Transverse colon (tissue), 4 donors: ENCODE measurements around the gene DNAJC11. TPM values are rescaled to one million over a fixed set of nuclear protein-coding genes. Genes with fewer than 3 reads are reported as not detected.
A peak's percentile ranks its signal among the peaks of the same experiment; 100 is the strongest.

Experiments
- DNase-seq: peaks from one replicate; pipeline ENCODE4 v3.0.0-alpha.2; 2019
- H3K27ac ChIP-seq, 4 donors: fragments of 200-600 bp; sonication (generic); 2 replicates each; pipeline ENCODE4 v1.5.1; 2016 to 2018; ENCODE audit warnings: inconsistent platforms in 4 of 4
- H3K27me3 ChIP-seq: fragments of 200-600 bp; sonication (generic); 2 replicates; pipeline ENCODE4 v1.5.1; 2017; ENCODE audit warnings: inconsistent platforms
- H3K36me3 ChIP-seq, 4 donors: fragments of 200-600 bp; sonication (generic); 2 replicates each; pipeline ENCODE4 v1.5.1; 2017 to 2019; ENCODE audit warnings: inconsistent platforms in 4 of 4
- H3K4me1 ChIP-seq, 4 donors: fragments of 200-600 bp; sonication (generic); 2 replicates each; pipeline ENCODE4 v1.5.1; 2017 to 2020; ENCODE audit warnings: inconsistent platforms in 4 of 4
- H3K4me3 ChIP-seq, 4 donors: fragments of 200-600 bp; sonication (generic); 1 replicate in 1 of 4; 2 replicates in 3 of 4; pipeline versions ENCODE4 v1.5.1 to v1.6.1; 2017 to 2019; ENCODE audit warnings: inconsistent platforms in 4 of 4
- H3K9me3 ChIP-seq, 2 donors: fragments of 200-600 bp; sonication (generic); 2 replicates each; pipeline ENCODE4 v1.5.1; 2017 to 2019; ENCODE audit warnings: inconsistent platforms in 2 of 2
- CTCF ChIP-seq, 5 experiments: fragments of 200-600 bp in 3 of 5; fragments of 450-650 bp in 2 of 5; sonication (generic) in 3 of 5; IDR thresholded peaks; 1 replicate in 2 of 5; 2 replicates in 3 of 5; pipeline ENCODE4 v1.5.1; 2016 to 2017; ENCODE audit warnings: antibody characterized with exemption in 5 of 5, inconsistent platforms in 3 of 5, mild to moderate bottlenecking in 2 of 5, moderate library complexity in 1 of 5
- EP300 ChIP-seq: sonication (generic); formaldehyde crosslinking; IDR thresholded peaks from one replicate; pipeline ENCODE4 v1.6.1; 2017; ENCODE audit warnings: antibody characterized with exemption, low read depth
- POLR2A ChIP-seq: fragments of 450-650 bp; IDR thresholded peaks from one replicate; pipeline ENCODE4 v1.6.1; 2016; ENCODE audit warnings: antibody characterized with exemption, mild to moderate bottlenecking, moderate library complexity
- POLR2AphosphoS5 ChIP-seq, 3 donors: sonication (generic); formaldehyde crosslinking; IDR thresholded peaks; one replicate each; pipeline ENCODE4 v1.6.1; 2016; ENCODE audit warnings: antibody characterized with exemption in 3 of 3
- WGBS, 2 donors: methylation state at CpG; one replicate each; pipeline ENCODE4 v1.1.5; 2018; ENCODE audit warnings: low coverage in 1 of 2; 5-methylcytosine and 5-hydroxymethylcytosine counted together
- in situ Hi-C, 4 donors: fragments of 200-750 bp; cut with MboI; loops; one replicate each; pipeline versions ENCODE4 v1.15.0 to v1.15.1; 2017; ENCODE audit warnings: low sequenced_read_pairs in 3 of 4, low pct_ligation_motif_present in 1 of 4, low pct_unique_long_range_greater_than_20kb in 1 of 4
- intact Hi-C: fragments of 100-400 bp; cut with DNase I; formaldehyde crosslinking; loops from one replicate; pipeline ENCODE4 v1.15.1; 2023; ENCODE audit warnings: low total_unique reads
- total RNA-seq, 4 donors: library from RNA; depleted of rRNA; stranded (reverse); fragments of >200 nt; gene quantifications; one replicate each; pipeline ENCODE4 v1.1.0, GENCODE V29; 2016

DNAJC11 gene
- 10 to 100 TPM; 62.1 to 80.0 (median 70.9) TPM for total RNA-seq

- peak within 1 kb of the TSS; percentile 81 to 99 (median 96) for H3K4me3 ChIP-seq
- peak within 1 kb of the TSS; percentile 85 to 96 (median 92) for H3K27ac ChIP-seq
- H3K27me3 ChIP-seq = no peaks in the 10 kb centered on the region
- DNase-seq = peak; percentile 91
- no peaks in the 10 kb centered on the region for H3K9me3 ChIP-seq
- 1% methylated on average over 35 of the region's 80 CpGs; no CpG with 5 or more reads in 1 of the 2 donors for WGBS, 2 donors
- in situ Hi-C loops (loop anchor here (25.0 kb wide), 2 partner anchors 511 to 936 kb away; no protein-coding TSS in a partner anchor), intact Hi-C loops (no loop called here)
- H3K4me1 ChIP-seq = peaks cover 3 to 47% (median 25%) of the 10 kb centered on the region in 4 donors
- no peak for TF ChIP-seq EP300
- peak; percentile 63 to 75 (median 67) for TF ChIP-seq POLR2AphosphoS5 (IDR thresholded peaks at IDR 0.05)
- TF ChIP-seq POLR2A = peak; percentile 30
- TF ChIP-seq CTCF (IDR thresholded peaks at IDR 0.05) = peak; percentile 45 to 90 (median 76)
- no peaks in the 10 kb centered on the region for H3K36me3 ChIP-seq
Observed at GRCh38 chr1:6701437-6702153, at the start of gene DNAJC11. Gene DNAJC11 (minus strand): TSS chr1:6701816. CDS start chr1:6701800, 16 bp downstream.

DNA sequence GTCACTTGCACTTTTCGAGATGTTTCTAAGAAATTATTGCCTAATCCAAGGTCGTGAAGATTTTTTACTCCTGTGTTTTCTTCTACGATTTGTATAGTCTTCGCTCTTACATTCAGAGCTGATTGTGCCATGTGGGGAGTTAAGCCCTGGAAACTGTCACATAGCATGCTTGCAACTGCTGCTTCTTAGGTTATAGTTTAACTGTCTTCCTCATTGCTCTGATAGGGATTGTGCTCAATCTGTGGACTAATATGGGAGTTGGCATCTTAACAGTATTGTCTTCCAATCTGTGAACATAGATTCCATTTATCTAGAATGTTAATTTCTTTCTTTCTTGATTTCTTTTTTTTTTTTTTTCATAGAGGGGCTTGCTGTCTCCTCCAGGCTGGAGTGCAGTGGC lies 48.9 kb upstream of the DNAJC11 start:
- no peak overlapping the region for H3K4me3 ChIP-seq
- 60 to 66% methylated on average over 4 of the region's 4 CpGs for WGBS, 2 donors
- no peak for DNase-seq
- no peaks in the 10 kb centered on the region for H3K36me3 ChIP-seq
- peaks cover 0 to 23% (median 5%) of the 10 kb centered on the region in 4 donors for H3K4me1 ChIP-seq
- intact Hi-C loops = no loop called here
- TF ChIP-seq POLR2A (no peak), EP300 (no peak), POLR2AphosphoS5 (IDR thresholded peaks at IDR 0.05) (no peak), CTCF (IDR thresholded peaks at IDR 0.05) (no peak)
- in situ Hi-C loops = no loop called here
- no peaks in the 10 kb centered on the region for H3K27me3 ChIP-seq
- H3K9me3 ChIP-seq = no peaks in the 10 kb centered on the region
- H3K27ac ChIP-seq = peak overlapping the region in 2 of 4 donors; percentile 55 to 59

DNA sequence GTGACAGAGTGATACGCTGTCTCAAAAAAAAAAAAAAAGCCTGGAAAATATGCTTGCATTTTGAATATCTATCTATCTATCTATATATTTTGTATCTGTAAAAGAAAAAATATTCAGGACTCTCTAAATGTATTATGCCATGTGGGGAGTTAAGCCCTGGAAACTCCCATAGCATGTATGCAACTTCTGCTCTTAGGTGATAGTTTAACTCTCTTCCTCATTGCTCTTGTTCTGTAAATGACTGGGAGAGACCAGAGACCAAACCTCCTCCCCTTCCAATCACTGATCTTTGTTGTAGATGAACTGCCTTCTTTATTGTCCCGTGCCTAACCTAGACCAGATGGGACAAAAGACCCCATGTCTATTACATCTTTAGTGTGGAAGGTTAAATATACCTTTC lies 46.1 kb upstream of the DNAJC11 start:
- Histone ChIP-seq H3K27me3 (no peaks in the 10 kb centered on the region), H3K4me3 (no peak overlapping the region), H3K9me3 (no peaks in the 10 kb centered on the region), H3K4me1 (peaks cover 0 to 31% (median 7%) of the 10 kb centered on the region in 4 donors), H3K27ac (no peak overlapping the region), H3K36me3 (no peaks in the 10 kb centered on the region)
- 67 to 75% methylated on average over 2 of the region's 2 CpGs for WGBS, 2 donors
- in situ Hi-C loops = loop anchor here (25.0 kb wide), 3 partner anchors 140 to 340 kb away; no protein-coding TSS in a partner anchor
- intact Hi-C loops = no loop called here
- TF ChIP-seq CTCF (IDR thresholded peaks at IDR 0.05) (no peak), POLR2AphosphoS5 (IDR thresholded peaks at IDR 0.05) (no peak), EP300 (no peak), POLR2A (no peak)
- DNase-seq = no peak

DNA sequence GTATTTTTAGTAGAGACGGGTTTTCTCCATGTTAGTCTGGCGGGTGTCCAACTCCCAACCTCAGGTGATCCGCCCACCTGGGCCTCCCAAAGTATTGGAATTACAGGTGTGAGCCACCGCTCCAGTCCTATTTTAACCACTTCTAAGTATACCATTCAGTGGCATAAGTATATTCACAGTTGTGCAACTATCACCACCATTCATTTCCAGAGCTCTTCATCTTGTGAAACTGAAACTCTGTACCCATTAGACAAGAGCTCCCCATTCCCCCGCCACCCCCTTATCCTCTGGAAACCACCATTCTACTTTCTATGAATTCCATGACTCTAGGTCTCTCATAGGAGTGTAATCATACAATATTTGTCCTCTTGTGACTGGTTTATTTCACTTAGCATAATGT lies 43.5 kb upstream of the DNAJC11 start:
- no peaks in the 10 kb centered on the region for H3K36me3 ChIP-seq
- in situ Hi-C loops = loop anchor here (25.0 kb wide), 3 partner anchors 142 to 342 kb away; no protein-coding TSS in a partner anchor

More for the DNA sequence above, 43.5 kb upstream of the DNAJC11 start:
- no peak overlapping the region for H3K4me3 ChIP-seq
- H3K27ac ChIP-seq = no peak overlapping the region
- intact Hi-C loops = no loop called here
- no peaks in the 10 kb centered on the region for H3K9me3 ChIP-seq
- DNase-seq = no peak
- 79 to 90% methylated on average over 2 to 5 of the region's 5 CpGs for WGBS, 2 donors
- no peak for TF ChIP-seq POLR2AphosphoS5 (IDR thresholded peaks at IDR 0.05)
- TF ChIP-seq POLR2A = no peak
- H3K27me3 ChIP-seq = no peaks in the 10 kb centered on the region
- H3K4me1 ChIP-seq = peaks cover 0 to 18% (median 7%) of the 10 kb centered on the region in 4 donors
